HG03108 (cell line): ENCODE measurements around the gene FDPS.
"Not testable (repeated sequence)": the region's sequence is repeated elsewhere in the genome, so short reads cannot be mapped to it uniquely, and the experiment has no call there.

ENCODE experiments used
- ATAC-seq: cut with Tn5 transposase; IDR thresholded peaks from one replicate; pipeline ENCODE4 v1.9.1; 2021; ENCODE audit warnings: moderate library complexity; ENCODE audit not compliant: unreplicated experiment

FDPS gene

GRCh38 chr1:155318082-155318481 is 9.4 kb downstream of the FDPS start:
- ATAC-seq: no peak

- ATAC-seq: no peak
These were observed 10.9 kb downstream of the FDPS start for GRCh38 chr1:155319536-155319935.

- ATAC-seq: no peak
These were observed 11.6 kb downstream of the FDPS start for GRCh38 chr1:155320252-155320651.

- ATAC-seq: no peak
These were observed 12.3 kb downstream of the FDPS start, which contains the start of gene RUSC1 for GRCh38 chr1:155320661-155321617. Gene RUSC1, plus strand, starts transcription at chr1:155320894. Its CDS starts 880 bp downstream, at chr1:155321774.

GRCh38 chr1:155321639-155322503 is 13.2 kb downstream of the FDPS start:
- no peak for ATAC-seq

- no peak for ATAC-seq
These were observed 13.9 kb downstream of the FDPS start for GRCh38 chr1:155322571-155322952.

GRCh38 chr1:155322953-155323728 is 14.5 kb downstream of the FDPS start:
- ATAC-seq: peak; percentile 35

GRCh38 chr1:155323729-155324036 is 15.0 kb downstream of the FDPS start:
- peak; percentile 31 for ATAC-seq

- peak; percentile 63 for ATAC-seq
These were observed 15.5 kb downstream of the FDPS start for GRCh38 chr1:155324037-155324716.

GRCh38 chr1:155324717-155325602 is 16.3 kb downstream of the FDPS start:
- ATAC-seq: no peak

GRCh38 chr1:155325603-155325893 is 16.9 kb downstream of the FDPS start:
- ATAC-seq: no peak

GRCh38 chr1:155326020-155326526 is 17.4 kb downstream of the FDPS start:
- ATAC-seq: no peak

- no peak for ATAC-seq
These were observed 18.0 kb downstream of the FDPS start for GRCh38 chr1:155326631-155327037.

- ATAC-seq: no peak
These were observed 19.3 kb downstream of the FDPS start for GRCh38 chr1:155327981-155328380.

- not testable (repeated sequence) for ATAC-seq
These were observed 20.2 kb downstream of the FDPS start for GRCh38 chr1:155328856-155329255.

- no peak for ATAC-seq
These were observed 21.4 kb downstream of the FDPS start for GRCh38 chr1:155329980-155330598.

- ATAC-seq: no peak
These were observed 26.3 kb downstream of the FDPS start for GRCh38 chr1:155334962-155335361.

- ATAC-seq: no peak
These were observed 30.9 kb downstream of the FDPS start for GRCh38 chr1:155339515-155340097.

- no peak for ATAC-seq
These were observed 34.2 kb downstream of the FDPS start for GRCh38 chr1:155342842-155343241.
